ENCODE measurements around the gene LDB3. TPM values are rescaled to one million over a fixed set of nuclear protein-coding genes. Genes with fewer than 3 reads are reported as not detected.

LDB3 gene
- total RNA-seq, 1 donor from 2014 or later: 92.0 TPM

DNA sequence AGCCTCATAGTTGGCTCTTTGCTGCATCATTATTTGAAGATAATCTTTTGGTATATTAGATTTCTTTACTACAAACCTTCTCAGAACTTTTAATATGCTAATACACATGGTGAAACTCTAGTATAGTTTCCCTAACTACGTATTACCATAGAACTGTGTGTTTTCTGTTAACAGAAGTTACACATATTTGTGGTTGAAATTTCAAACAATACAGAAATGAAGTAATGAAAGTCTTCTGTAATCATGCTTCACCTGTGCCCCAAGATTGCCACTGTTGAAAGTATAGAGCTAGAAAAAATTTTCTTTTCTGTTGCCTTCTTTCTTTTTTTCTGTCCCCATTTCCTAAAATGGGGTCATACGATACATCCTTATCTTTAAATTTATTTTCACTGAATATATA is 97.2 kb downstream of the LDB3 start:
- Mint-ChIP-seq H3K27ac (ENCODE audit: unreplicated experiment) (no peak overlapping the region), H3K27me3 (ENCODE audit: unreplicated experiment) (peaks cover 1% of the 10 kb centered on the region), H3K4me1 (ENCODE audit: low read depth, unreplicated experiment) (peaks cover 16% of the 10 kb centered on the region), H3K9me3 (ENCODE audit: unreplicated experiment) (no peaks in the 10 kb centered on the region), H3K36me3 (ENCODE audit: unreplicated experiment) (no peaks in the 10 kb centered on the region), H3K4me3 (ENCODE audit: unreplicated experiment) (no peak overlapping the region)
- DNase-seq: no peak
- TF ChIP-seq, protein P1, sequence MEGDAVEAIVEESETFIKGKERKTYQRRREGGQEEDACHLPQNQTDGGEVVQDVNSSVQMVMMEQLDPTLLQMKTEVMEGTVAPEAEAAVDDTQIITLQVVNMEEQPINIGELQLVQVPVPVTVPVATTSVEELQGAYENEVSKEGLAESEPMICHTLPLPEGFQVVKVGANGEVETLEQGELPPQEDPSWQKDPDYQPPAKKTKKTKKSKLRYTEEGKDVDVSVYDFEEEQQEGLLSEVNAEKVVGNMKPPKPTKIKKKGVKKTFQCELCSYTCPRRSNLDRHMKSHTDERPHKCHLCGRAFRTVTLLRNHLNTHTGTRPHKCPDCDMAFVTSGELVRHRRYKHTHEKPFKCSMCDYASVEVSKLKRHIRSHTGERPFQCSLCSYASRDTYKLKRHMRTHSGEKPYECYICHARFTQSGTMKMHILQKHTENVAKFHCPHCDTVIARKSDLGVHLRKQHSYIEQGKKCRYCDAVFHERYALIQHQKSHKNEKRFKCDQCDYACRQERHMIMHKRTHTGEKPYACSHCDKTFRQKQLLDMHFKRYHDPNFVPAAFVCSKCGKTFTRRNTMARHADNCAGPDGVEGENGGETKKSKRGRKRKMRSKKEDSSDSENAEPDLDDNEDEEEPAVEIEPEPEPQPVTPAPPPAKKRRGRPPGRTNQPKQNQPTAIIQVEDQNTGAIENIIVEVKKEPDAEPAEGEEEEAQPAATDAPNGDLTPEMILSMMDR (IDR thresholded peaks at IDR 0.05; ENCODE audit: partially characterized antibody, unreplicated experiment): no peak

DNA sequence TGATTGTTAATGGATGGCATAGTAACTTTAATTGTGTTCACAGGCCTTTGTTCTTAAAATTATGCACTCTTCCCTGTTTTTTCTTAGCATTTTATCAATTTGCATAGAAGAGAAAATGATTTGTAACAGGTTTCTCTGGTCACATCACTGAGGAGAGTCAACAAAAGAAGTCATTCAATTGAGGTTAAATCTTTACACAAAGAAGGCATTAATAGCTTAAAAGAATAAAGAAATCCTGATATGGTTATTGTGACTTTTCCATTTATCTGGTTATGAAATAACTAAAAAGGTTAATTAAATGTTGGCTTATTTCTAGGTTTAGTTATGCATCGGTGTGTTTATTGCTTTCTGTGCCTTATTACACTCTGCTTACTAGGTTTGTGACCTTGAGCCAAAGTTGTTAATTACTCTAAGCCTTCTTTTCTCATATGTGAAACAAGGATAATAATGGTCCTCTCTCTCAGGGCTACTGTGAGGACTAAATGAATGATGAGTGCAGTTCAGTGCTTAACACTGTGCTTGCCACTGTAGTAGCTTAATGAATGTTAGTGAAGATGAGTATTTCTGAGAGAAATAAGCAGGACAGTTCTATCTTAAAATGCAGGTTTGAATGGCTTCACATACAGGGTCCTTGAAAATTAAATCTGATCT is 100.2 kb downstream of the LDB3 start:
- TF ChIP-seq, protein P1 (IDR thresholded peaks at IDR 0.05; ENCODE audit: partially characterized antibody, unreplicated experiment): no peak
- Mint-ChIP-seq H3K9me3 (ENCODE audit: unreplicated experiment) (no peaks in the 10 kb centered on the region), H3K27me3 (ENCODE audit: unreplicated experiment) (no peaks in the 10 kb centered on the region), H3K4me1 (ENCODE audit: low read depth, unreplicated experiment) (peaks cover 16% of the 10 kb centered on the region), H3K4me3 (ENCODE audit: unreplicated experiment) (no peak overlapping the region), H3K27ac (ENCODE audit: unreplicated experiment) (no peak overlapping the region), H3K36me3 (ENCODE audit: unreplicated experiment) (no peaks in the 10 kb centered on the region)
- no peak for DNase-seq

DNA sequence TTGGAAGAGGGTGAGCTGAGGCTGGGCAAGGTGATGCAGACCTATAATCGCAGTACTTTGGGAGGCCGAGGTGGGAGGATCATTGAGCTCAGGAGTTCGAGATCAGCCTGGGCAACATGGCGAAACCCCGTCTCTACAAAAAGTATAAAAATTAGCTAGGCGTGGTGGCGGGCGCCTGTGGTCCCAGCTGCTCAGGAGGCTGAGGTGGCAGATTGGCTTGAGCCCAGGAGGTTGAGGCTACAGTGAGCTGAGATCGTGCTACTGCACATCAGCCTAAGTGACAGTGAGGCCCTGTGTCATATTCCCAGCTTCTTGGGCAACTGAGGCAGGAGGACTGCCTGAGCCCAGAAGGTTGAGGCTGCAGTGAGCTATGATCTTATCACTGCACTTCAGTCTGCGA is 101.7 kb downstream of the LDB3 start:
- H3K36me3 Mint-ChIP-seq (ENCODE audit: unreplicated experiment): no peaks in the 10 kb centered on the region
- peaks cover 16% of the 10 kb centered on the region for H3K4me1 Mint-ChIP-seq (ENCODE audit: low read depth, unreplicated experiment)
- DNase-seq: no peak
- H3K27me3 Mint-ChIP-seq (ENCODE audit: unreplicated experiment): no peaks in the 10 kb centered on the region
- H3K9me3 Mint-ChIP-seq (ENCODE audit: unreplicated experiment): no peaks in the 10 kb centered on the region
- H3K4me3 Mint-ChIP-seq (ENCODE audit: unreplicated experiment): no peak overlapping the region
- TF ChIP-seq, protein P1 (IDR thresholded peaks at IDR 0.05; ENCODE audit: partially characterized antibody, unreplicated experiment): no peak
- H3K27ac Mint-ChIP-seq (ENCODE audit: unreplicated experiment): no peak overlapping the region

DNA sequence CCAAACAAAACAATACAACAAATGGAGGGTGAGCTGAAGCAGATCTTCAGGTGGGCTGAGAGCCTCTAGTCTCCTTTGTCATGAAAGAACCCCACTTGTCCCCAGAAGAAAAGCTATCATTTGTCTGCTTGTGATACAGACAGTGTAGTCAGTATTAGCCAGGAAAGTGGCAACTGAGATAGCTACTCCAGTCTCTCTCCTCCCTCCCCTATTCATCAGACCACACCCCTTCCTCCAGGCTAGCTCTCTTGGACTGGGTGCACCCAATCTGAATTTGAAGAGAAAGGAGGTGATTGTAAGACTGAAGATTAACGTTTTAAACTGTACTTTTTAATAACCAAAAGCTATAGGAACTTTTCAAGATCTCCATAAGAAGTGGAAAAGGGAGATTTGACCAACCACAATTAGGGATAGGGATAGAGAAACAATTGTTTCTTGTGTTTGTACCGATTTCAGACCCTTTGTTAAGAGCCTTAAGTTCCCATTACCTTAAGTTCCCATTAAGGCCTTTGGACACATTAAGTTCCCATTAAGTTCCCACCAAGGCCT is 102.2 kb downstream of the LDB3 start:
- H3K36me3 Mint-ChIP-seq (ENCODE audit: unreplicated experiment): no peaks in the 10 kb centered on the region
- no peaks in the 10 kb centered on the region for H3K9me3 Mint-ChIP-seq (ENCODE audit: unreplicated experiment)
- H3K4me1 Mint-ChIP-seq (ENCODE audit: low read depth, unreplicated experiment): peaks cover 17% of the 10 kb centered on the region
- no peak overlapping the region for H3K27ac Mint-ChIP-seq (ENCODE audit: unreplicated experiment)
- no peak overlapping the region for H3K4me3 Mint-ChIP-seq (ENCODE audit: unreplicated experiment)
- TF ChIP-seq, protein P1 (IDR thresholded peaks at IDR 0.05; ENCODE audit: partially characterized antibody, unreplicated experiment): no peak
- DNase-seq: no peak
- H3K27me3 Mint-ChIP-seq (ENCODE audit: unreplicated experiment): no peaks in the 10 kb centered on the region

DNA sequence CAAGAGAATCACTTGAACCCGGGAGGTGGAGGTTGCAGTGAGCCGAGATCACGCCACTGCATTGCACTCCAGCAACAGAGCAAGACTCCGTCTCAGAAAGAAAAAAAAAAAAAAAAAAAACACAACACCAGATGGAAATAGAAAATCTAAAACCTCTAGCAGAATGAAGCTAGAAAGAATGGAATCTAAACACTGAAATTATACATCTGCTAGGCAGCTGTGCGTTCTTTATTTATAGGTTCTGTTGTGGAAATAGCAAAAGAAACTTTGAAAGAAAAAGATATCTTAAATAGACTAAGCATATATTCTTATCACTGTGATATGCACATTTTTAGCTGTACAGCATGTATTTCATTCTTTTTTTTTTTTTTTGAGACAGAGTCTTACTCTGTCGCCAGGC is 105.2 kb downstream of the LDB3 start:
- H3K9me3 Mint-ChIP-seq (ENCODE audit: unreplicated experiment): no peaks in the 10 kb centered on the region
- TF ChIP-seq, protein P1 (IDR thresholded peaks at IDR 0.05; ENCODE audit: partially characterized antibody, unreplicated experiment): no peak
- H3K4me1 Mint-ChIP-seq (ENCODE audit: low read depth, unreplicated experiment): peaks cover 16% of the 10 kb centered on the region
- H3K36me3 Mint-ChIP-seq (ENCODE audit: unreplicated experiment): no peaks in the 10 kb centered on the region
- no peaks in the 10 kb centered on the region for H3K27me3 Mint-ChIP-seq (ENCODE audit: unreplicated experiment)
- no peak overlapping the region for H3K27ac Mint-ChIP-seq (ENCODE audit: unreplicated experiment)
- H3K4me3 Mint-ChIP-seq (ENCODE audit: unreplicated experiment): no peak overlapping the region
- DNase-seq: no peak

Measured in glutamatergic neuron (in vitro differentiated cells).